Glutamatergic neuron (in vitro differentiated cells): ENCODE data around the gene TXNL4A. TPM values are rescaled to one million over a fixed set of nuclear protein-coding genes. Genes with fewer than 3 reads are reported as not detected.

Experiments
- DNase-seq: peaks from one replicate; pipeline ENCODE4 v3.0.0; 2022
- H3K27ac Mint-ChIP-seq: one replicate; pipeline ENCODE4 v1.8.0; 2020; ENCODE audit warnings: mild to moderate bottlenecking, mixed read lengths, inconsistent platforms; ENCODE audit not compliant: unreplicated experiment
- H3K27me3 Mint-ChIP-seq: one replicate; pipeline ENCODE4 v1.8.0; 2020; ENCODE audit warnings: mild to moderate bottlenecking, moderate library complexity, mixed read lengths, inconsistent platforms; ENCODE audit not compliant: unreplicated experiment
- H3K36me3 Mint-ChIP-seq: one replicate; pipeline ENCODE4 v1.8.0; 2020; ENCODE audit warnings: mild to moderate bottlenecking, mixed read lengths, inconsistent platforms; ENCODE audit not compliant: unreplicated experiment
- H3K4me1 Mint-ChIP-seq: one replicate; pipeline ENCODE4 v1.8.0; 2020; ENCODE audit warnings: mild to moderate bottlenecking, low read depth, mixed read lengths, inconsistent platforms; ENCODE audit not compliant: unreplicated experiment
- H3K4me3 Mint-ChIP-seq: one replicate; pipeline ENCODE4 v1.8.0; 2020; ENCODE audit warnings: mild to moderate bottlenecking, mixed read lengths, inconsistent platforms; ENCODE audit not compliant: unreplicated experiment
- H3K9me3 Mint-ChIP-seq: one replicate; pipeline ENCODE4 v1.8.0; 2020; ENCODE audit warnings: mild to moderate bottlenecking, moderate library complexity, mixed read lengths, inconsistent platforms; ENCODE audit not compliant: unreplicated experiment
- total RNA-seq: library from RNA; stranded (reverse); fragmentation: NEBNext Ultra II Directional; extraction: Animal tissue kit (Norgen Biotek cat#: 25700); gene quantifications from one replicate; pipeline ENCODE4 v1.2.1, GENCODE V29; 2021; ENCODE audit not compliant: unreplicated experiment
- TF ChIP-seq, protein P1 (sequence below): fragments of 200-600 bp; sonication (generic); IDR thresholded peaks from one replicate; pipeline ENCODE4 v1.5.0; 2021; ENCODE audit not compliant: partially characterized antibody, unreplicated experiment

The TXNL4A gene
- total RNA-seq, 1 donor from 2014 or later = 104 TPM

- DNase-seq = no peak
- Mint-ChIP-seq H3K4me1 (peaks cover 15% of the 10 kb centered on the region), H3K27me3 (peaks cover 15% of the 10 kb centered on the region), H3K36me3 (peaks cover 40% of the 10 kb centered on the region), H3K9me3 (peaks cover 20% of the 10 kb centered on the region), H3K27ac (no peak overlapping the region), H3K4me3 (no peak overlapping the region)
- TF ChIP-seq, protein P1, sequence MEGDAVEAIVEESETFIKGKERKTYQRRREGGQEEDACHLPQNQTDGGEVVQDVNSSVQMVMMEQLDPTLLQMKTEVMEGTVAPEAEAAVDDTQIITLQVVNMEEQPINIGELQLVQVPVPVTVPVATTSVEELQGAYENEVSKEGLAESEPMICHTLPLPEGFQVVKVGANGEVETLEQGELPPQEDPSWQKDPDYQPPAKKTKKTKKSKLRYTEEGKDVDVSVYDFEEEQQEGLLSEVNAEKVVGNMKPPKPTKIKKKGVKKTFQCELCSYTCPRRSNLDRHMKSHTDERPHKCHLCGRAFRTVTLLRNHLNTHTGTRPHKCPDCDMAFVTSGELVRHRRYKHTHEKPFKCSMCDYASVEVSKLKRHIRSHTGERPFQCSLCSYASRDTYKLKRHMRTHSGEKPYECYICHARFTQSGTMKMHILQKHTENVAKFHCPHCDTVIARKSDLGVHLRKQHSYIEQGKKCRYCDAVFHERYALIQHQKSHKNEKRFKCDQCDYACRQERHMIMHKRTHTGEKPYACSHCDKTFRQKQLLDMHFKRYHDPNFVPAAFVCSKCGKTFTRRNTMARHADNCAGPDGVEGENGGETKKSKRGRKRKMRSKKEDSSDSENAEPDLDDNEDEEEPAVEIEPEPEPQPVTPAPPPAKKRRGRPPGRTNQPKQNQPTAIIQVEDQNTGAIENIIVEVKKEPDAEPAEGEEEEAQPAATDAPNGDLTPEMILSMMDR = no peak
These were observed 52.4 kb downstream of the TXNL4A start for GRCh38 chr18:79935925-79936324.

DNA sequence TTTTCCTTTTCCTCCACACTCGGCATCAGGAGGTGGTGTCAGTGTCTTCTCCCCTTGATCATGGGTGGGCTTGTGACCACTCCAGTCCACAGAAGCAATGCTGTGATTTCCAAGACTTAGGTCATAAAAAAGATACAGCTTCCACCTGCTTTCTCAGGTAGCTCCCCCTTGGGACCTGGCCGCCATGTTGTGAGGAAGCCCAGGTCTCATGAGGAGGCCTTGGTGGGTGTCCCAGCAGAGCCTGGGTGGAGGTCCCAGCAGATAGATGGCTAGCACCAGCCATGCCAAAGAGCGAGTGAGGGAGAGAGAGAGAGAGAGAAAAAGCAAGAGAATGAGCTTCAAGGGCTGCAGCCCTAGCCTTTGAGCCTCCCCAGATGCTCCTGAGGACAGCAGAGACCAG is 52.9 kb downstream of the TXNL4A start:
- H3K36me3 Mint-ChIP-seq = peaks cover 42% of the 10 kb centered on the region
- peaks cover 15% of the 10 kb centered on the region for H3K4me1 Mint-ChIP-seq
- peak overlapping the region; percentile 48 for H3K4me3 Mint-ChIP-seq
- TF ChIP-seq, protein P1 = no peak
- H3K9me3 Mint-ChIP-seq = peaks cover 19% of the 10 kb centered on the region
- H3K27me3 Mint-ChIP-seq = peaks cover 15% of the 10 kb centered on the region
- H3K27ac Mint-ChIP-seq = no peak overlapping the region
- DNase-seq = peak; percentile 14

GRCh38 chr18:79935098-79935480 is 53.3 kb downstream of the TXNL4A start:
- H3K36me3 Mint-ChIP-seq = peaks cover 46% of the 10 kb centered on the region

DNA sequence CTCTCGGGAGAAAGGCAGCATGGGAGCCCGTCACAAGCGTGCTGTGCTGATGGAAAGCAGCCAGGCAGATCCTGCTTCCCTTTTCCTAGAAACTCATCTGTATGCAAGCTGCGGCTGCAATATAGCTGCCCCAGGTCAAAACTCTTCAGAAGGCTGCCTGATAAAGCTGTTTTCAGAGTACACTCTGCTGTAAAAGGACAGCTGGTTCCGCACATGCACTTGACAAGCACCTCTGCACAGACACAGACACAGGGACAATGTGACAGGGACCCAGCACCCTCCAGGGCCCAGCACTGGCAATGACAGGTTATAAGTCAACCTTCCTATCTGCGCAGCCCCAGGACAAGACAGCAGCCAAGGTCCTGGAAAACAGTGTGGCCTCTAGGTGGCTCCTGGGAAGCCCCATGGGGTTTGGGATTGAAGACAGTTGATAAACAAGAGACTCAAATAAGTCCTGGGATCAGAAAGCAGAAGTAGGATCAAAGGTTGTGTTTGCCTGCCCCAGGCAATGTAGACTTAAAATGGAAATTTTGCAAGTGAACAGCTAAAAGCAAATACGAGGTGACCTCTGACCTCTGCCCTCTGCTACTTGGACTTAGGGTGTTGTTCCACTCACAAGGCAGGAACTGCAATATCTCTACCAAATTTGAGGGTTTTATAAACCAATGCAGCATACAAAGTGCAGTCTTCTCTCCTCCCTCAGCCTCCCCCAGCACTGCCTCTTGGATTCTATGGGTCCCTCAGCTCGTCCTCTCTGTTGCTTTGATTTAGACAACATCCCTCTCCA is 53.9 kb downstream of the TXNL4A start:
- H3K4me1 Mint-ChIP-seq = peaks cover 15% of the 10 kb centered on the region
- peaks cover 13% of the 10 kb centered on the region for H3K27me3 Mint-ChIP-seq
- H3K9me3 Mint-ChIP-seq = peaks cover 25% of the 10 kb centered on the region
- peak overlapping the region; percentile 78 for H3K27ac Mint-ChIP-seq
- peaks cover 46% of the 10 kb centered on the region for H3K36me3 Mint-ChIP-seq
- TF ChIP-seq, protein P1 = peak; percentile 1
- no peak for DNase-seq
- peak overlapping the region; percentile 37 for H3K4me3 Mint-ChIP-seq

More at GRCh38 chr18:79935098-79935480, 53.3 kb downstream of the TXNL4A start:
- Mint-ChIP-seq H3K9me3 (peaks cover 20% of the 10 kb centered on the region), H3K4me1 (peaks cover 15% of the 10 kb centered on the region), H3K27ac (peak overlapping the region; percentile 78), H3K27me3 (peaks cover 15% of the 10 kb centered on the region), H3K4me3 (no peak overlapping the region)
- TF ChIP-seq, protein P1 = no peak
- DNase-seq = peak; percentile 6

- Mint-ChIP-seq H3K27me3 (peaks cover 15% of the 10 kb centered on the region), H3K4me1 (peaks cover 15% of the 10 kb centered on the region), H3K27ac (peak overlapping the region; percentile 78), H3K36me3 (peaks cover 48% of the 10 kb centered on the region), H3K4me3 (peak overlapping the region; percentile 37), H3K9me3 (peaks cover 31% of the 10 kb centered on the region)
- TF ChIP-seq, protein P1 = peak; percentile 39
- DNase-seq = peak; percentile 82
These were observed 54.6 kb downstream of the TXNL4A start for GRCh38 chr18:79933765-79934164.
